Esophagus muscularis mucosa (tissue), 4 donors: Measurements from ENCODE around the gene WNT3.

Source experiments
- EP300 ChIP-seq: sonication (generic); formaldehyde crosslinking; IDR thresholded peaks from one replicate; pipeline ENCODE4 v1.6.1; 2017; ENCODE audit warnings: antibody characterized with exemption
- POLR2A ChIP-seq: fragments of 450-650 bp; IDR thresholded peaks from one replicate; pipeline ENCODE4 v1.6.1; 2017; ENCODE audit warnings: antibody characterized with exemption, moderate library complexity, mild to moderate bottlenecking, low read depth
- POLR2AphosphoS5 ChIP-seq, 2 donors: sonication (generic); formaldehyde crosslinking; IDR thresholded peaks; one replicate each; pipeline ENCODE4 v1.6.1; 2017; ENCODE audit warnings: antibody characterized with exemption in 2 of 2
- TF ChIP-seq, protein P1 (sequence below), 3 experiments: fragments of 200-600 bp in 2 of 3; fragments of 450-650 bp in 1 of 3; sonication (generic) in 2 of 3; IDR thresholded peaks; one replicate each; pipeline ENCODE4 v1.5.1; 2017 to 2019; ENCODE audit warnings: antibody characterized with exemption in 3 of 3, mild to moderate bottlenecking in 2 of 3, moderate library complexity in 1 of 3

DNA sequence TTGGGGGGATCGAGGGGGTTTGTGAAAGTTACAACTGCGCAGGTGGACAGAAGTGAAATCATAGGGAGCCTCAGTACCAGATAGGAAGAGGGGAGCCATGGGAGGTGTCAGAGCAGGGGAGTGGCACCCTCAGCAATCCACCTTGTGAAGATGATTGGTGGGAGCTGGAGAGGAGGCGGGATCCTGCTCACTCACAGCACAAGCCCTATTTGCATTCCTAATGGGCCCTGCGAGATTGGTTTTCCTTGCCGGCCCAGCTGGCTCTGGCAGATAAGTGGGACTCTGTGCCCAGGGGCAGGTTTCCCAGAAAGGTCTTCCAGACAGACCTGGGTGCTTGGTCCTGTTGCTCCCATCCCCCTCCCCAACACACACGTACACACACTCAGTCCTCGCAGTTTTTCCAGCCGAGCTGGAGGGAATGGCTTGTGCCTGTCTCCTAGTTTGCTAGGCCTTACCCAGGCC lies 9.4 kb downstream of the WNT3 start:
- TF ChIP-seq, protein P1, sequence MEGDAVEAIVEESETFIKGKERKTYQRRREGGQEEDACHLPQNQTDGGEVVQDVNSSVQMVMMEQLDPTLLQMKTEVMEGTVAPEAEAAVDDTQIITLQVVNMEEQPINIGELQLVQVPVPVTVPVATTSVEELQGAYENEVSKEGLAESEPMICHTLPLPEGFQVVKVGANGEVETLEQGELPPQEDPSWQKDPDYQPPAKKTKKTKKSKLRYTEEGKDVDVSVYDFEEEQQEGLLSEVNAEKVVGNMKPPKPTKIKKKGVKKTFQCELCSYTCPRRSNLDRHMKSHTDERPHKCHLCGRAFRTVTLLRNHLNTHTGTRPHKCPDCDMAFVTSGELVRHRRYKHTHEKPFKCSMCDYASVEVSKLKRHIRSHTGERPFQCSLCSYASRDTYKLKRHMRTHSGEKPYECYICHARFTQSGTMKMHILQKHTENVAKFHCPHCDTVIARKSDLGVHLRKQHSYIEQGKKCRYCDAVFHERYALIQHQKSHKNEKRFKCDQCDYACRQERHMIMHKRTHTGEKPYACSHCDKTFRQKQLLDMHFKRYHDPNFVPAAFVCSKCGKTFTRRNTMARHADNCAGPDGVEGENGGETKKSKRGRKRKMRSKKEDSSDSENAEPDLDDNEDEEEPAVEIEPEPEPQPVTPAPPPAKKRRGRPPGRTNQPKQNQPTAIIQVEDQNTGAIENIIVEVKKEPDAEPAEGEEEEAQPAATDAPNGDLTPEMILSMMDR (IDR thresholded peaks at IDR 0.05) = no peak
- TF ChIP-seq POLR2A = no peak
- no peak for TF ChIP-seq POLR2AphosphoS5 (IDR thresholded peaks at IDR 0.05)
- no peak for TF ChIP-seq EP300
